Suprapubic skin (tissue), 3 donors: ENCODE measurements around the gene SPATA6.
"Not testable (repeated sequence)": the region's sequence is repeated elsewhere in the genome, so short reads cannot be mapped to it uniquely, and the experiment has no call there.

Experiments used
- POLR2A ChIP-seq, 2 donors: fragments of 450-650 bp; IDR thresholded peaks; one replicate each; pipeline ENCODE4 v1.6.1; 2017; ENCODE audit warnings: antibody characterized with exemption in 2 of 2, mild to moderate bottlenecking in 2 of 2, moderate library complexity in 2 of 2
- TF ChIP-seq, protein P1 (sequence below), 2 donors: fragments of 200-600 bp in 1 of 2; fragments of 450-650 bp in 1 of 2; sonication (generic) in 1 of 2; IDR thresholded peaks; one replicate each; pipeline ENCODE4 v1.5.1; 2016 to 2019; ENCODE audit warnings: antibody characterized with exemption in 2 of 2, mild to moderate bottlenecking in 1 of 2, moderate library complexity in 1 of 2

- TF ChIP-seq POLR2A (IDR thresholded peaks at IDR 0.05), result not testable (repeated sequence)
- TF ChIP-seq, protein P1, sequence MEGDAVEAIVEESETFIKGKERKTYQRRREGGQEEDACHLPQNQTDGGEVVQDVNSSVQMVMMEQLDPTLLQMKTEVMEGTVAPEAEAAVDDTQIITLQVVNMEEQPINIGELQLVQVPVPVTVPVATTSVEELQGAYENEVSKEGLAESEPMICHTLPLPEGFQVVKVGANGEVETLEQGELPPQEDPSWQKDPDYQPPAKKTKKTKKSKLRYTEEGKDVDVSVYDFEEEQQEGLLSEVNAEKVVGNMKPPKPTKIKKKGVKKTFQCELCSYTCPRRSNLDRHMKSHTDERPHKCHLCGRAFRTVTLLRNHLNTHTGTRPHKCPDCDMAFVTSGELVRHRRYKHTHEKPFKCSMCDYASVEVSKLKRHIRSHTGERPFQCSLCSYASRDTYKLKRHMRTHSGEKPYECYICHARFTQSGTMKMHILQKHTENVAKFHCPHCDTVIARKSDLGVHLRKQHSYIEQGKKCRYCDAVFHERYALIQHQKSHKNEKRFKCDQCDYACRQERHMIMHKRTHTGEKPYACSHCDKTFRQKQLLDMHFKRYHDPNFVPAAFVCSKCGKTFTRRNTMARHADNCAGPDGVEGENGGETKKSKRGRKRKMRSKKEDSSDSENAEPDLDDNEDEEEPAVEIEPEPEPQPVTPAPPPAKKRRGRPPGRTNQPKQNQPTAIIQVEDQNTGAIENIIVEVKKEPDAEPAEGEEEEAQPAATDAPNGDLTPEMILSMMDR (IDR thresholded peaks at IDR 0.05), result not testable (repeated sequence)
These were observed 31.2 kb downstream of the SPATA6 start for GRCh38 chr1:48440786-48441185.
